GM18870 (cell line): Measurements from ENCODE around the gene DUSP8.
"Not testable (repeated sequence)": the region's sequence is repeated elsewhere in the genome, so short reads cannot be mapped to it uniquely, and the experiment has no call there.

Experiments
- ATAC-seq: cut with Tn5 transposase; IDR thresholded peaks from one replicate; pipeline ENCODE4 v1.9.1; 2021; ENCODE audit warnings: moderate library complexity; ENCODE audit not compliant: unreplicated experiment

Gene DUSP8

DNA sequence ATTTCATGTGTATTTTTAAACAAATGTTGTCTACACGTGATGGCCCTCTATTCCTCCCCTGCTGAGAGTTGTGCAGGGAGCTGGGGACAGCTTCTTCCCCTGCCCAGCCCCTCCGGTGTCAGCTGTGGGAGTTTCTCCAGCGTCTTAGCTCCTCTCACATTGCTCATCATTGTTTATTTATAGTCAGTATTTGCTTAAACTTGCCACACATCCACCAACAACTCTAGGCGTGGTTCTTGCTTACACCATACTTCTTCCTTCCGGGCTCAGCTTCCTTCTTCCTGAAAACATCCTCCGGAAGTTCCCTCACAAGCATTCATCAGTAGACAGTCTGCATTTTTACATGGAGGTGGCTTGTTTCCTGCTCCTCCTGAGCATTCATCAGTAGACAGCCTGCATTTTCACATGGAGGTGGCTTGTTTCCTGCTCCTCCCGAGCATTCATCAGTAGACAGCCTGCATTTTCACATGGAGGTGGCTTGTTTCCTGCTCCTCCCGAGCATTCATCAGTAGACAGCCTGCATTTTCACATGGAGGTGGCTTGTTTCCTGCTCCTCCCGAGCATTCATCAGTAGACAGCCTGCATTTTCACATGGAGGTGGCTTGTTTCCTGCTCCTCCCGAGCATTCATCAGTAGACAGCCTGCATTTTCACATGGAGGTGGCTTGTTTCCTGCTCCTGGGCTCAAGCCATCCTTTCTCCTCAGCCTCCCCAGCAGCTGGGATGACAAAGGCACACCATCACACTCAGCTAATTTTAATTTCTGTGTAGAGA is 17.3 kb upstream of the DUSP8 start:
- not testable (repeated sequence) for ATAC-seq

DNA sequence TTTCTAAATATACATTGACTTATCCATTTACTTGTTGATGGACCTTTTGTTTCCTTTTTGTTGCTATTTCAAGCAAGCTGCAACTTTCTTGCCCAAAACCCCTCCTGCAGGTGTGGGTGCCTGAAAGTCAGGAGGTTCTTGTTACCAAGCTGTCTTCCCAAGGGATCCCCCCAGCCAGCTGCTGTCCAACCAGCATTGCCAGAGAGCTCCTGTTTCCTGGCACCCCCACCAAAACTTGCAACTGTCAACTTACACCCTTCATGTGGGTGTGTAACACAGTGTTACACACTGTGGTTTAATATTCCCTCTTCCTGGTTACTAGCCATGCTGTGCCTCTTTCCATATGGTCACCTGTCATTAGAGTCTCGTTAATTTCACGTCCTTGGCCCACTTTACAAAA is 14.6 kb upstream of the DUSP8 start:
- no peak for ATAC-seq

DNA sequence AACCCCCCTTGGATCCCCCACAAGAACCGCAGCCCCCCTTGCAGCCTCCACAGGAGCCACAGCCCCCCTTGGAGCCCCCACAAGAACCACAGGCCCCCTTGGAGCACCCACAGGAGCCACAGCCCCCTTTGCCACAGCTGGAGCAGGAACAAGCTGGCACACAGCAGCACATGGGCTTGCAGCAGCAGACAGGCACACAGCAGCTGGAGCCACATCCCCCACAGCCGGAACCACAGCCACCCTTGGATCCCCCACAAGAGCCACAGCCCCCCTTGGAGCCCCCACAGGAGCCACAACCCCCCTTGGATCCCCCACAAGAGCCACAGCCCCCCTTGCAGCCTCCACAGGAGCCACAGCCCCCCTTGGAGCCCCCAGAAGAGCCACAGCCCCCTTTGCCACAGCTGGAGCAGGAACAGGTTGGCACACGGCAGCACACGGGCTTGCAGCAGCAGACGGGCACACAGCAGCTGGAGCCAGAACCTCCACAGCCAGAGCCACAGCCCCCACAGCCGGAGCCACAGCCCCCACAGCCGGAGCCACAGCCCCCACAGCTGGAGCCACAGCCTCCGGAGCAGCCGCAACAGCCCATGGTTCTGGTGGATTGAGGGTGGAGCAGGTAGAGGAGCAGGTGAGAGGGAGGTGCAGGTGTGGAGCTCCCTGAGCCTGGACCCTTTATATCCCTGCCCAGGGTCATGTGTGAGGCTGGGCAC is 12.7 kb upstream of the DUSP8 start, which contains the start of gene KRTAP5-1:
KRTAP5-1 (minus strand) TSS at position 623 of the 710 bp plus-strand sequence; CDS start at position 589, 34 bp downstream.
- not testable (repeated sequence) for ATAC-seq

DNA sequence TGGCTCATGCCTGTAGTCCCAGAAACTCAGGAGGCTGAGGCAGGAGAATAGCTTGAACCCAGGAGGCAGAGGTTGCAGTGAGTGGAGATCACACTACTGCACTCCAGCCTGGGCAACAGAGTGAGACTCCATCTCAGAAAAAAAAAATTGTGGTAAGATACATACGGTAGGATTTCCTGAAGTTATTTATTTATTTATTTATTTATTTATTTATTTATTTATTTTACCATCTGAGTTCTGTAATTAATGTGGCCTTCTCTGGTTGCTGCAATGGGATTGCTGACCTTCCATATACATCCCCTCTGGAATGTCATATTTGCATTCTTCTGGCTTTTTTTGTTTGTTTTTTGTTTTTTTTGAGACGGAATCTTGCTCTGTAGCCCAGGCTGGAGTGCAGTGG is 10.8 kb upstream of the DUSP8 start:
- ATAC-seq: not testable (repeated sequence)

DNA sequence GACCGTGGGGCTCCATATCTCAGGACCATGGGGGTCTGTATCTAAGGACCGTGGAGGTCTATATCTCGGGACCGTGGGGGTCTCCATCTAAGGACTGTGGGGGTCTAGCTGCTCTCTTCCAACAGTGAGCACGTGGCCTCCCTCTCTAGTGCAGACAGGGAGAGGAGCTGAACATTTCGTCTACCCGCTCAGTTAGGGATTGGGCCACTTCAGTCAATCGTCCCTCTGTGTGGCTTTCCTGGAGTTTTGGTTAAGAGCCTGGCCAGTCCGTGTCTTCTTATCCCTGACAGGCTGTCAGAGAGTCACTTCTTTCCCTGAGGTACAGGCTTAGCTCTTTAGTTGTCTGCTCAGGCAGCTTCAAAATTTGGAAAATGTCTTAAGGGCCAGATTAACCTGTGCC is 9.9 kb upstream of the DUSP8 start:
- no peak for ATAC-seq

DNA sequence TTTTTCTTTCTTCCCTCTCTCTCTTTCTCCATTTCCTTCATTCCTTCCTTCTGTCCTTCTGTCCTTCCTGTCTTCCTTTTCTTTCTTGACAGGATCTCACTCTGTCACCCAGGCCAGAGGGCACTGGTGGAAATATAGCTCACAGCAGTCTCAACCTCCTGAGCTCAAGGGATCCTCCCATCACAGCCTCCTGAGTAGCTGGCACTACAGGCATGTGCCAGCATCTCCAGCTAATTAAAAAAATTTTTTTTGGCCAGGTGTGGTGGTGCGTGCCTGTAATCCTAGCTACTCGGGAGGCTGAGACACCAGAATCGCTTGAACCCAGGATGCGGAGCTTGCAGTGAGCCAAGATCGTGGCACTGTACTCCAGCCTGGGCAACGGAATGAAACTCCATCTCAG is 4.8 kb upstream of the DUSP8 start:
- ATAC-seq: no peak

DNA sequence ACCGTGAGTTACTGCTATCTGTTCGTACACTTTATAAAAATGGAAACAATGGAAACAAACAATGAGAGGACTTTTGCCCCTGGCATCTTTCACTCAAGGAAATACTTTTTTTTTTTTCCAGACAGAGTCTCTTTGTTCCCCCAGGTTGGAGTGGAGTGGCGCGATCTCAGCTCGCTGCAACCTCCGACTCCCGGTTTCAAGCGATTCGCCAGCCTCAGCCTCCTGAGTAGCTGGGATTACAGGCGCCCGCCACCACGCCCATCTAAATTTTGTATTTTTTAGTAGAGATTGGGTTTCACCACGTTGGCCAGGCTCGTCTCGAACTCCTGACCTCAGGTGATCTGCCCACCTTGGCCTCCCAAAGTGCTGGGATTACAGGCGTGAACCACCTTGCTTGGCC is 3.7 kb upstream of the DUSP8 start:
- ATAC-seq: not testable (repeated sequence)

DNA sequence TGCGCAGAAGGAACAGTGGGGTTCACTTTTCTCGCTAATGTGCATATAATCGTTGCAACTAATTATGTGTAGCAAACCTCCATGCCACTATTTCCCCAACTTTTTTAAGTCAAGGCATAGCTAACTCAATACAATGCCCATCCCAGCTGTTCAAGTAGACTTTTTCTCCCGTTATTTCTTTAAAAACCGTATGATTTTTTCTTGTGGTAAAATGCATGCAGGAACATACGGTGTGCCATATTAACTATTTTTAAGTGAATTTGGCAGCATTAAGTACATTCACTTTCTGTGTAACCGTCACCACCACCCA is 2.8 kb upstream of the DUSP8 start:
- no peak for ATAC-seq

DNA sequence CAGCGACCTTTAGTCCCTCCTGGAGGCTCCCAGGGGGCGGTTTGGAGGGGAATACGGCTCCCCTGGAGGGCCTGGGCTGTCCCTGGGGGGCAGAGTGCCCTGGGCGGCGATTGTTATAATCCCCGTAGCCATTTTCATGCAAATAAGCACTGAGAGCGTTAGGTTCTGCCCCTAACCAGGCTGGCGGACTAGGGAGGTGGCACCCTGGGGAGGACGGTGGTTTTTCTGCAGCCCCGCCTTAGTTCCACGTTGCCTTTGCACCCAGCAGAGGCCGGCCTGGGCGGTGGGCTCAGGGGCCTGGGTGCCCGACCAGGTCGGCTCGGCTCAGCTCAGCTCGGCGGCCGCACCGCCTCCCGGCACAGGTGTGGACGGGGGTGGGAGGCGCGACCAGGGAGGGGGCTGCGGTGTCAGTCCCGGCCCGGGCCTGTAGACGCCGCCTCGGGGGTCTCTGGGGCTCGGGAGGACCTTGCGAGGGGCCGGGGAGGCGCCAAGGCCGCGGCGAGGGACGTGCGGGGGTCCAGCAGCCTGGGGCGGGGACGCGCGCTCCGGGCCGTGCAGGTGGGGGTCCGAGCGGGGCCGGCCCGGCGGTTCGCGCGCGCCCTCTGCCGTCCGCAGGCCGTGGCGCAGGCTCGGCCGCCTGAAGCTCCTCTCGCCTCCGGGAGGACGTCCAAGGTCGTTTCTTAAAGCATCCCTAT is 2.3 kb upstream of the DUSP8 start:
- no peak for ATAC-seq

DNA sequence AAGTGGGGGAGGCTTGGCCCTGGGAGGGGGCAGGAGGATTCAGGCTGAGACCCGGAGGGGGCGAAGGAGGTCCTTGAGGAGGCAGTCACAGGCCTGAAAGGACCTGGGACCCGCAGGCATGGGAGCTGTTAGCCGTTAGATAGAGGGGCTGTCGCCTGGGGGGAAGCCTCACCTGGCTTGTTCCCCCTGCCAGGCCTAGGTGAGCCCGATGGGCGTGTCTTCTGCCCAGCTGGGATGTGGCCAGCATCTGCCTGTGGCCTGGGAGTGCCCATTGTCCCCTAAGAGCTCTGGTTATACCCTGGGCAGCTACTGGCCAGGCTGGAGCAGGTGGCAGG is 1.8 kb upstream of the DUSP8 start:
- no peak for ATAC-seq

DNA sequence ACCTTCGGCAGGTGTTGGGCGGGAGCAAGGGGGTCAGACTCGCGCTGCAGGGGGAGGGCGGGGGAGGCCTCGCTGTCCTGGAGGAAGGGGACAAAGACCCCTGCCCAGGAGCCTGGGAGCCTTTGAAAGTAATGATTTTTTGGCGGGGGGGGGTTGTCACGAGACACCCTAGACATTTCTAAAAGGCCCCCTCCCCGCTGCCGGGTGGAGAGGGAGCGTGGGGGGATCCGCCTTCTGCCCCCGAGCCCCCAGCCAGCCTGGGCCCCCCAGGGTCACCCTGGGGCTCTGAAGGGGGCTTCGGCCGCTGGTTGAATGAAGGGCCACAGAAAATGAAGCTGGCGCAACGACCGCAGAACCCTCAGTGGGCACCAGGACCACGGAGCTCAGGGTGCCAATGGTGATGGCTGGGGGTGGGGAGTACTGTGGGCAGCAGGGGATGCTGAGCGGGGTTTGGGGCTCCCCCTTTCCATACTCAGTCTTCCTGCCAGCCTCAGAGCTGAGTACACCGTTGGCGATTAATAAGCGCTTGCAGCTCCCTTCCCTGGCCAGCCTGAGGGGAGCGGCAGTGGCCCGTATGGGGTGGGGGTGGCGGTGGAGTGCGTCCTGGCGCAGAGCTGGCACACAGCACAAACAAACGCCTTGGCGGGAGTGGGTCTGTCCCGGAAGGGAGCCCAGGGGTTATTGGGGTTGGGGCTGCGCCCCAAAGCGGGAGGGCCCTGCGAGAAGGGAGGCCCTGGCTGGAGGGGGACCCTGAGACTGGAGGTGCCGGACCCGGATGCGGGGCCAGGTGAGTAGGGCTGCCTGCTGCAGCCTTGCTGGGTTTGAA is 1.2 kb upstream of the DUSP8 start:
- ATAC-seq: no peak

DNA sequence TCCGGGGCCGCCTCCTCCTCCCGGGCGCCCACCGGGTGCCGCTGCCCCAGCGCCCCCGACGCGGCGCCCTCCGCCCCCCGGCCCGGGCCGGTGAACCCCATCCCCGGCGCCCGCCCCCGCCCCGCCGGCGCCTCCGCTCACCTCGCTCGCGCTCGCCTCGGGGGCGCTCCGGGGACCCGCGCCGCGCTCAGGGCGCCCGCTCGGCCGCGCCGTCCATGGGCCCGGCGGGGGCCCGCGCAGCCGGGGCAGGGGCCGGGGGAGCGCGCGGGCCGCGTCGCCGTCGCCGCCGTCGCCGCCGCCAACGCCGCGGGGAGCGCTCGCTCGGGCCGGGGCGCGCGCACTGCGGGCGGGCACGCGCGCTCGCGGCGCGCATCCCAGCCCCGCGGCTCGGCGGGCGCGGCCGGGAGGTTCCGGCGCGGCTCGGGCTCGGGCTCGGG is 293 bp downstream of the DUSP8 start:
- no peak for ATAC-seq

DNA sequence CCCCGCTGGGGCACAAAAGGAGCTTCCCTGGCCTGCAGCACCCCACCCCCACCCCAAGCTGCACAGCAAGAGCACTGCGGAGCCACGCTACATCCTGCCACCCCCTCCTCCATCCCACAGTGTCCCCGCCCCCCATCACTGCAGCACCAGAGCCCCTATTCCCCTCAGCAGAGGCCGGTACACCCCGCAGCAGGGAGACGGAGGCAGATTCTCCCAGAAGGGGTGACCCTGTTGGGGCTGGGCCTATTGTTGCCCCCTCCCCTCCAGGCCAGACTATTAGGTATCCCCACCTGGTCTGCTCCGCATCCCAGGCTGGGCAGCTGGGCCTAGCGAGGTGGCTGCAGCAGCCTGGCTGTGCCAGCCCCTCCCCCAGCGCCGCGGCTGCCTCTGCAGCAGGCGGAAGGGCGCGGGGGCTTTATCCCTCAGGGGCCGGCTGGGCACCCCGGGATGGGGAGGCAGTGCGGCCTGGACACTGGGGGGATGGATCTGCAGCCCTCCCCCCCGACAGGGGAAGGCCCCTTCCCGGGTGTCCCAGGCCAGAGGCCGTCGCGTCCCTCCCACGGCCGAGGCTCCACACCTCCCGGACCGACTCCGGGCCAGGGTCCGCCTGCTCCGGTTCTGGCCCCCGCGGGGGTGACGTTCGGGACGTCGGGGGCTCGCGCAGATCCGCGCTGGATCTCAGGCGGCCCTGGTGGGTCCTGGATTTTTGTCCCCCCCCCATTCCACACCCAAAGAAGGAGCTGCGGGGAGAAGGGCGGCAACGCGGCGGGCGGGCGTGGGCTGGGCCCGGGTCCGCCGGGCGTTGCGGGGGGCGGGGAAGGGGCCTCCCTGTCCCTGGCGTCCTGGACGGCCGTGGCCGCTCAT is 943 bp downstream of the DUSP8 start:
- ATAC-seq: no peak

DNA sequence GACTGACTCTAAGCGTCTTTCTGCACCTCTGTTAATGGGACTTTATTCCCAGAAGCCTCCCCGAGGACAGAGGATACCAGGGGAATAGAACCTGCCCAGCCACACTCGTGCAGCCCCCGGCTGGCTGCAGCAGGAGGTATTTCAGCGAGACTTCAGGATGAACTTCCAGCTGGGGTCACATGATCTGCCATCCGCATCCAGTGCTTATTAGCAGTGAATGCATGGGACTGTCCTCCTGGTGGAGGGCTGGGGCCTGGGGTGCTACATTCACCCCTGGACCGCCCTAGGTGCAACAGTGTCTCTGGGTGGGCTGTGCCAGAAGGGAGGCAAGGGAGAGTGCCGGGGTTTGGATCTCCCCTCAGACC is 1.6 kb downstream of the DUSP8 start:
- ATAC-seq: no peak

DNA sequence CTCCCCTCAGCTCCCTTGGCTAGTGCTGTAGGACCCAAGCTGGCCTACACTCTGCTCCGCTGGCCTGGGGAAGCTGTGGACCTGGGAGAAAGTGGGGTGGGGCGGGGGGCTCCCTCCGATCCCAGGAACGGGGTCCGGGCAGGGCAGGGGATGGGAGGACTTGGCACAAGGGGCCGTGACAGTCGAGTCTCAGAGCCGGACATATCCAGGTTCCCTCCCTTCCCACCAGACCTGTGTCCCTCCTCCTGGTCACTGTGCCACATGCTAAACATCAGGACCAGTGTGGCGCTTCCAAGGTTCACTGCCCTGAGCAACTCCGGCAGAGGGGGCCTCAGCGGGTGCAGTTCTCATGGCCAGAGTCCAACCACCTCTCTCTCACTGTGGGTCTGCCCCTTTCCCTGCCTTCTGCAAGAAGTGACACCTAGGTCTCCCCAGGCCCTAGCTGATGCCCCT is 2.0 kb downstream of the DUSP8 start:
- no peak for ATAC-seq

DNA sequence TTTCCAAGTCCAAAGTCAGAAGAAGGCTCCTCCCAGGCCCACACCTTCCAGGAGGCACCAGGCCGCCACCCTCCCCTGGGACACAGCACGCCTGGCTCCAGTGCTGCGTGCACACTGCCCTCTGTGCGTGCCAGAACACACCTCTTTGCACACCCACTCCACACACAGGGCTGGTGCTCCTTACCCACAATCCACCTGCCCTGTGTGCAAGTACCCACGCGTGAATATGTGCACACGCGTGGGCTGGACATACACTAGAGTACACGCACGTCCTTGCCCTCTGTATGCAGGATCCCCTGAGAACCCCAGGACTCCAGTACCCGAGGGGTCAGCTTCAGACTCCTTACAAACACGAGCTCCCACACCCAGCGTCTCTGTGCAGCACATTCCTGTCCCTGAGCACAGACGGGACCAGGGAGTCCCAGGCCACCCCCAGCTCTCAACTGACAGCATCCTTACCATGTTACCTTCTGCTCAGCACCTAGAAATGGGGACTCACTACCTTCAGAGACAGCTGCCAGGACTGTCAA is 2.8 kb downstream of the DUSP8 start:
- ATAC-seq: no peak

DNA sequence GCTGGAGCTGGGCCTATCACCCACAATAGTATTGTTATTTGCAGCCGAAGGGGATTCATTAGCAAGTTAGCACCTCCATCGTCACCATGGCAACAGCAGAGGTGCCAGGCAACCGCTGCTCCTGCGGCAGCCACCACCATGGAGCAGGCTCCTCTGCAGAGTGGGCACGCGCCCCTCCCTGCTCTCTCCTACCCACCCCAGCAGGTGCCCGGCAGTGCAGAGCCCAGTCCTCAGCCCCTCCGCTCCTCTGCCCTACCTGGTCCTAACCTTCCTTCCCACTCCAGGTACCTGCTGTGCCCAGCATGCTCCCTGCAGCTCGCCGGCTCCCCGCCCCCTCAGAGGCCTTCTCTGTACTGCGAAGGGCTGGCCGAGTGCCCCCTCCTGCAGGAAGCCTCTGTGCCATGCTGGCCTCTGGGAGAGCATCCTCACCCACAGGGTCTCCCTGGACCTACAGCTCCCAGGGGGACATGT is 3.6 kb downstream of the DUSP8 start:
- no peak for ATAC-seq

DNA sequence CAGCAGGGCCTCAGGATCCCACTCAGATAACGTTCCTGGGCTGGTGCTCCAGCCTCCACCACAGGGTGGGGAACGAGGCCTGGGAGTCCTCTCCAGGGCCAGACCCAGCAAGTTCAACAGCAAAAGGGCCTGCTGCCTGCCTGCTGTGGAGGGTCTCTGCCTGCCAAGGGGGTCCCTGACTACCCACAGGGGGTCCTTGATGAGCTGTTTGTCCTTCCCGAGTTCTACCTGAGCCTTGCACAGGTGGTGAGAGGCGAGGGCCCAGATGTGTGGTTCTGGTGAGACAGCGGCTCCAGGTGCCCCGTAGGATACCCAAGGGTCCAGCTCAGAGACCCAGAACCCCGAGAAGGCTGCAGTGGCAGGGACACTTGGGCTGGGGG is 4.4 kb downstream of the DUSP8 start:
- no peak for ATAC-seq

DNA sequence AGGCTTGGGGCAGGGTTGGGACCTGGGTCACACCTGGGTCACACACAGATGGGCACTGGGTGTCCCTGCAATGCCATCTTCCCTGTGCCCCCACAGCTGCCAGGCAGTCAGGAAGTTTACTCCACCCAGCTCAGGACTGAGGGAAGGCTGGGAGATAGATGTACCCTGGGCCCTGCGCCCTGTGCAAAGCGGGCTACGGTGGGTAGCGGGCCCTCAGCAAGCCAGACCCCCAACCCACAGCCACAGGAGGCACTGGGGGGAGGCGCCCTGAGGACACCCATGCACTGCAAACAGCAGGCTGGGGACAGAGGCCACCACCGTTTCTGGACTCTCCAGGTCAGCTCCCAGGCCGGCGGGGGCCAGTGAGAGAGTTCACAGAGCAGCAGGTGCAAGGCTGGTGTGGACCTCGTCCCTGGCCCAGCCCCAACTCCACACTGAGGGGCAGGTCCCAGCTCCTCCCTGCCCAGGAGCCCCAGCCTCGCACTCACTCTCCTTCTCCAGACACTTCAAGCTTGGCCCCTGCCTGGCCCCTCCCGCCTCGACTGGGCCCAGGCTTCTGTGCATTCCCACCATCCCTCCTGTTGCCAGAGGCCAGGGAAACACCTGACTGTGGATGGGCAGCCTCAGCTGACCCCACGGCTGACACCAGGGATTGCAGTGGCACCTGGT is 4.9 kb downstream of the DUSP8 start:
- ATAC-seq: no peak
